B cell (primary cell): ENCODE measurements around the gene ALOX12. TPM values are rescaled to one million over a fixed set of nuclear protein-coding genes. Genes with fewer than 3 reads are reported as not detected.
A peak's percentile ranks its signal among the peaks of the same experiment; 100 is the strongest.

Experiments used
- ATAC-seq: fragments of 200-7000 bp; cut with Tn5 transposase; one replicate; pipeline ENCODE4 v1.10.0; 2021; ENCODE audit warnings: low read depth, mild to moderate bottlenecking, moderate number of reproducible peaks, moderate library complexity
- CTCF ChIA-PET: fragments of 350-600 bp; sonication (Branson Sonifier 250); formaldehyde crosslinking; loops from one replicate; lab custom pipeline; 2021; ENCODE audit warnings: antibody characterized with exemption, inconsistent platforms; lab: Charles Lee
- POLR2A ChIA-PET: fragments of 350-600 bp; sonication (Branson Sonifier 250); formaldehyde crosslinking; loops from one replicate; lab custom pipeline; 2021; ENCODE audit warnings: antibody characterized with exemption; lab: Charles Lee
- DNase-seq: peaks from one replicate; pipeline ENCODE4 v3.0.0; 2013
- H2AFZ ChIP-seq: 2 replicates; pipeline ENCODE4 v1.6.1; 2012; ENCODE audit warnings: mild to moderate bottlenecking, low read depth, low read length; ENCODE audit not compliant: insufficient read depth, poor library complexity, severe bottlenecking
- H3K27ac ChIP-seq, 2 donors: 1 replicate in 1 of 2; 2 replicates in 1 of 2; pipeline ENCODE4 v1.5.1; 2012 to 2013; ENCODE audit warnings: low read length in 2 of 2, mild to moderate bottlenecking in 2 of 2, moderate library complexity in 1 of 2
- H3K27me3 ChIP-seq, 4 experiments: fragments of 200-600 bp in 1 of 4; sonication (generic) in 1 of 4; replicated peaks in 1 of 4; 1 replicate in 2 of 4; 2 replicates in 2 of 4; pipeline versions ENCODE4 v1.6.1 to v1.7.0; 2013 to 2016; ENCODE audit warnings: low read length in 3 of 4, mild to moderate bottlenecking in 2 of 4, mixed read lengths in 1 of 4, moderate library complexity in 1 of 4; ENCODE audit not compliant: insufficient read depth in 4 of 4, control insufficient read depth in 3 of 4; ENCODE audit errors: control extremely low read depth in 1 of 4
- H3K36me3 ChIP-seq, 2 experiments: replicated peaks in 1 of 2; 1 replicate in 1 of 2; 2 replicates in 1 of 2; pipeline versions ENCODE4 v1.6.1 to v1.7.1; 2013; ENCODE audit warnings: low read length in 1 of 2; ENCODE audit not compliant: insufficient read depth in 2 of 2, control insufficient read depth in 1 of 2; ENCODE audit errors: control extremely low read depth in 1 of 2, extremely low read depth in 1 of 2
- H3K4me1 ChIP-seq, 2 donors: fragments of 200-600 bp in 1 of 2; sonication (generic) in 1 of 2; 1 replicate in 1 of 2; 2 replicates in 1 of 2; pipeline versions ENCODE4 v1.5.1 to v1.6.1; 2013 to 2017; ENCODE audit warnings: low read length in 2 of 2; ENCODE audit not compliant: control insufficient read depth in 2 of 2, insufficient read depth in 2 of 2
- H3K4me2 ChIP-seq: replicated peaks from 2 replicates; pipeline ENCODE3; 2012; ENCODE audit warnings: mild to moderate bottlenecking, low read depth, low read length; ENCODE audit not compliant: poor library complexity, severe bottlenecking
- H3K4me3 ChIP-seq, 5 experiments: fragments of 200-600 bp in 1 of 5; sonication (generic) in 1 of 5; 1 replicate in 3 of 5; 2 replicates in 2 of 5; pipeline versions ENCODE4 v1.5.1 to v1.7.0; 2011 to 2016; ENCODE audit warnings: low read length in 4 of 5, mild to moderate bottlenecking in 4 of 5, low read depth in 2 of 5, control low read depth in 1 of 5, moderate library complexity in 1 of 5; ENCODE audit not compliant: insufficient read depth in 1 of 5; ENCODE audit errors: control extremely low read depth in 1 of 5, extremely low read depth in 1 of 5
- H3K79me2 ChIP-seq: fragments of 200-600 bp; sonication (generic); one replicate; pipeline ENCODE4 v1.6.0; 2016; ENCODE audit warnings: low read length; ENCODE audit not compliant: control insufficient read depth, insufficient read depth
- H3K9ac ChIP-seq: fragments of 200-600 bp; sonication (generic); 2 replicates; pipeline ENCODE4 v1.6.1; 2017; ENCODE audit warnings: mild to moderate bottlenecking, low read length, moderate library complexity
- H3K9me3 ChIP-seq, 3 donors: one replicate each; pipeline versions ENCODE4 v1.6.1 to v1.7.1; 2013; ENCODE audit warnings: low read length in 2 of 3; ENCODE audit not compliant: control insufficient read depth in 2 of 3, insufficient read depth in 1 of 3; ENCODE audit errors: control extremely low read depth in 1 of 3
- H4K20me1 ChIP-seq: 2 replicates; pipeline ENCODE4 v1.6.0; 2012; ENCODE audit warnings: mild to moderate bottlenecking, low read length; ENCODE audit not compliant: insufficient read depth, control insufficient read depth, poor library complexity, severe bottlenecking
- H3K27ac Mint-ChIP-seq: one replicate; pipeline ENCODE4 v1.8.0; 2021; ENCODE audit warnings: mixed read lengths
- H3K27me3 Mint-ChIP-seq: one replicate; pipeline ENCODE4 v1.8.0; 2021; ENCODE audit warnings: mixed read lengths
- H3K4me1 Mint-ChIP-seq: one replicate; pipeline ENCODE4 v1.8.0; 2021; ENCODE audit warnings: mixed read lengths
- H3K4me3 Mint-ChIP-seq: one replicate; pipeline ENCODE4 v1.8.0; 2021; ENCODE audit warnings: mixed read lengths
- H3K9me3 Mint-ChIP-seq: one replicate; pipeline ENCODE4 v1.8.0; 2022; ENCODE audit warnings: mixed read lengths; ENCODE audit not compliant: insufficient read depth
- EZH2 ChIP-seq: IDR thresholded peaks from 2 replicates; pipeline ENCODE4 v1.6.1; 2012; ENCODE audit warnings: borderline replicate concordance, low read depth, mild to moderate bottlenecking, moderate library complexity, low read length; ENCODE audit not compliant: insufficient read depth, poor library complexity, severe bottlenecking
- WGBS: methylation state at CpG from one replicate; pipeline ENCODE4 v1.1.5; 2013; ENCODE audit warnings: missing lambda C conversion rate; ENCODE audit not compliant: insufficient coverage; 5-methylcytosine and 5-hydroxymethylcytosine counted together
- intact Hi-C: fragments of 100-400 bp; cut with micrococcal nuclease; formaldehyde crosslinking; loops from one replicate; pipeline ENCODE4 v1.10.0; 2022
- polyA plus RNA-seq: library from polyadenylated mRNA; depleted of rRNA; stranded (reverse); fragments of >200 nt; gene quantifications from 2 replicates; pipeline ENCODE4 v1.2.3, GENCODE V29; 2012
- total RNA-seq, 2 donors: library from RNA; stranded (reverse); fragments of 120-200 nt in 1 of 2; gene quantifications; 1 replicate in 1 of 2; 2 replicates in 1 of 2; pipeline versions ENCODE4 v1.2.3 to v1.2.4, GENCODE V29; 2013 to 2022
- TF ChIP-seq, protein P1 (sequence below): fragments of 200-600 bp; IDR thresholded peaks from one replicate; pipeline ENCODE4 v1.8.0; 2022; ENCODE audit warnings: antibody characterized with exemption, mild to moderate bottlenecking

Gene ALOX12
- total and polyA plus RNA-seq, 2 donors (not counting 1 experiment from before 2014, with no cell fraction given), result 0.07 TPM; not detected in 1

DNA sequence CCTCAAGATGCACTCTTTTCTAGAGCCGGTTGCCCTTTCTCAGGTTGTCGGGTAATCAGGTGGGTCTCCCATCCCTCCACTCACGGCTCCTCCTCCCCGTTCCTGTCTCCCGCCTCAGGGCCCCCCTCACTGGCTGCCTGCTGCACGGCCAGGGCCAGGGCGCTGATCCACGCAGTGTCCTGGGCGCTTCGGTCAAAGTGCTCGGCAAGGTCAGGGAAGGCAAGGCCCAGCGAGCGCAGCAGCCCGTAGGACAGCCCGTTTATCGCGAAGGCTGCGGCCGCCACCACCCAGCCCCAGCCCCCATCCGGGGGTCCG, 47.3 kb downstream of the ALOX12 start:
- H3K4me3 Mint-ChIP-seq, result peak overlapping the region; percentile 86
- Histone ChIP-seq H3K27me3 (peaks cover 0 to 4% (median 0%) of the 10 kb centered on the region in 4 experiments), H3K36me3 (peaks cover 0 to 2% of the 10 kb centered on the region in 2 experiments), H3K27ac (peak overlapping the region; percentile 56 to 74), H3K4me2 (peak overlapping the region; percentile 99), H4K20me1 (no peaks in the 10 kb centered on the region), H3K9me3 (peaks cover 0 to 8% (median 0%) of the 10 kb centered on the region in 3 donors), H3K4me1 (peaks cover 35 to 53% of the 10 kb centered on the region in 2 donors), H2AFZ (peak overlapping the region; percentile 73), H3K9ac (peak overlapping the region; percentile 76), H3K4me3 (peak overlapping the region in 4 of 5 experiments; percentile 46 to 77 (median 65)), H3K79me2 (no peaks in the 10 kb centered on the region)
- ATAC-seq (no peak), DNase-seq (no peak)
- ChIA-PET POLR2A (interaction anchor here (0.6 to 2.0 kb wide), 7 partner anchors 20 to 504 kb away, joined by 3 to 9 read pairs (median 5); a partner anchor contains a TSS), CTCF (interaction anchor here (0.6 to 14.5 kb wide), 6 partner anchors 9 to 1030 kb away, joined by 3 to 584 read pairs (median 3); partner anchors contain the start of genes BCL6B and RNASEK)
- H3K27ac Mint-ChIP-seq, result peak overlapping the region; percentile 85
- intact Hi-C loops, result loop anchor here (1.0 to 10.0 kb wide), 2 partner anchors 8 to 542 kb away; partner anchors contain the start of gene MPDU1
- H3K9me3 Mint-ChIP-seq, result no peaks in the 10 kb centered on the region
- H3K27me3 Mint-ChIP-seq, result no peaks in the 10 kb centered on the region
- 6% methylated on average over 21 of the region's 21 CpGs for WGBS
- peak; percentile 15 for TF ChIP-seq EZH2
- TF ChIP-seq, protein P1, sequence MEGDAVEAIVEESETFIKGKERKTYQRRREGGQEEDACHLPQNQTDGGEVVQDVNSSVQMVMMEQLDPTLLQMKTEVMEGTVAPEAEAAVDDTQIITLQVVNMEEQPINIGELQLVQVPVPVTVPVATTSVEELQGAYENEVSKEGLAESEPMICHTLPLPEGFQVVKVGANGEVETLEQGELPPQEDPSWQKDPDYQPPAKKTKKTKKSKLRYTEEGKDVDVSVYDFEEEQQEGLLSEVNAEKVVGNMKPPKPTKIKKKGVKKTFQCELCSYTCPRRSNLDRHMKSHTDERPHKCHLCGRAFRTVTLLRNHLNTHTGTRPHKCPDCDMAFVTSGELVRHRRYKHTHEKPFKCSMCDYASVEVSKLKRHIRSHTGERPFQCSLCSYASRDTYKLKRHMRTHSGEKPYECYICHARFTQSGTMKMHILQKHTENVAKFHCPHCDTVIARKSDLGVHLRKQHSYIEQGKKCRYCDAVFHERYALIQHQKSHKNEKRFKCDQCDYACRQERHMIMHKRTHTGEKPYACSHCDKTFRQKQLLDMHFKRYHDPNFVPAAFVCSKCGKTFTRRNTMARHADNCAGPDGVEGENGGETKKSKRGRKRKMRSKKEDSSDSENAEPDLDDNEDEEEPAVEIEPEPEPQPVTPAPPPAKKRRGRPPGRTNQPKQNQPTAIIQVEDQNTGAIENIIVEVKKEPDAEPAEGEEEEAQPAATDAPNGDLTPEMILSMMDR, result no peak
- peaks cover 53% of the 10 kb centered on the region for H3K4me1 Mint-ChIP-seq
